H1 (cell line): ENCODE data around the gene CARD14. TPM values are rescaled to one million over a fixed set of nuclear protein-coding genes. Genes with fewer than 3 reads are reported as not detected.
A peak's percentile ranks its signal among the peaks of the same experiment; 100 is the strongest.

Experiments used
- CTCF ChIA-PET: fragments of 300-600 bp; sonication (Branson Sonifier 250); formaldehyde crosslinking; loops from one replicate; lab custom pipeline; 2021; ENCODE audit not compliant: partially characterized antibody; lab: Charles Lee
- POLR2A ChIA-PET: fragments of 300-600 bp; sonication (Branson Sonifier 250); formaldehyde crosslinking; loops from one replicate; lab custom pipeline; 2021; ENCODE audit warnings: inconsistent platforms; ENCODE audit not compliant: partially characterized antibody; lab: Charles Lee
- DNase-seq, 2 experiments: peaks; one replicate each; pipeline versions ENCODE4 v3.0.0 to v3.0.0-alpha.2; 2010 to 2022; ENCODE audit warnings: low spot score in 2 of 2, low read depth in 1 of 2, mixed read lengths in 1 of 2
- FAIRE-seq: peaks from 2 replicates; lab custom pipeline; 2011; peaks lifted over from hg19 to GRCh38; lab: Jason Lieb, UNC
- H2AFZ ChIP-seq: 2 replicates; pipeline ENCODE4 v1.8.1; 2012; ENCODE audit warnings: low read length, inconsistent platforms
- H2AK5ac ChIP-seq: 2 replicates; pipeline ENCODE4 v1.6.1; 2013; ENCODE audit warnings: low read depth, low read length
- H2BK120ac ChIP-seq: replicated peaks from 2 replicates; pipeline ENCODE3; 2013; ENCODE audit warnings: low read depth, low read length, inconsistent platforms
- H2BK12ac ChIP-seq: 2 replicates; pipeline ENCODE4 v1.6.1; 2013; ENCODE audit warnings: low read depth, low read length
- H2BK15ac ChIP-seq: 2 replicates; pipeline ENCODE4 v1.6.1; 2013; ENCODE audit warnings: low read length
- H2BK20ac ChIP-seq: 2 replicates; pipeline ENCODE4 v1.6.1; 2013; ENCODE audit warnings: low read length
- H2BK5ac ChIP-seq: 2 replicates; pipeline ENCODE4 v1.6.1; 2013; ENCODE audit warnings: low read depth, low read length
- H3K14ac ChIP-seq: 2 replicates; pipeline ENCODE4 v1.6.1; 2013; ENCODE audit warnings: inconsistent platforms; ENCODE audit not compliant: insufficient read length
- H3K18ac ChIP-seq: 2 replicates; pipeline ENCODE4 v1.6.1; 2013; ENCODE audit warnings: low read length; ENCODE audit errors: extremely low read depth
- H3K23ac ChIP-seq: 2 replicates; pipeline ENCODE4 v1.6.1; 2013; ENCODE audit warnings: inconsistent platforms; ENCODE audit not compliant: insufficient read length
- H3K23me2 ChIP-seq: 2 replicates; pipeline ENCODE4 v1.6.1; 2013; ENCODE audit warnings: low read depth, low read length
- H3K27ac ChIP-seq: 2 replicates; pipeline ENCODE4 v1.6.1; 2011; ENCODE audit warnings: low read depth, low read length, inconsistent platforms
- H3K27me3 ChIP-seq, 4 experiments: replicated peaks in 1 of 4; 1 replicate in 1 of 4; 2 replicates in 3 of 4; pipeline versions ENCODE4 v1.6.1 to v1.8.1; 2011 to 2013; ENCODE audit warnings: low read length in 3 of 4, mild to moderate bottlenecking in 3 of 4, inconsistent platforms in 2 of 4, mixed read lengths in 2 of 4, moderate library complexity in 1 of 4; ENCODE audit not compliant: control insufficient read depth in 3 of 4, insufficient read depth in 3 of 4; ENCODE audit errors: extremely low read depth in 1 of 4
- H3K36me3 ChIP-seq, 4 experiments: 2 replicates each; pipeline versions ENCODE4 v1.6.1 to v1.8.1; 2011 to 2013; ENCODE audit warnings: mild to moderate bottlenecking in 4 of 4, low read length in 3 of 4, moderate library complexity in 2 of 4, control low read depth in 1 of 4, inconsistent platforms in 1 of 4; ENCODE audit not compliant: insufficient read depth in 4 of 4, control insufficient read depth in 2 of 4
- H3K4ac ChIP-seq: replicated peaks from 2 replicates; pipeline ENCODE3; 2013; ENCODE audit warnings: low read length, low read depth, mixed read lengths, inconsistent platforms; ENCODE audit not compliant: insufficient read length
- H3K4me1 ChIP-seq, 4 experiments: replicated peaks in 1 of 4; 1 replicate in 1 of 4; 2 replicates in 3 of 4; pipeline versions ENCODE4 v1.6.1 to v1.8.1; 2011 to 2013; ENCODE audit warnings: low read length in 3 of 4, inconsistent platforms in 2 of 4, mixed read lengths in 1 of 4; ENCODE audit not compliant: insufficient read depth in 4 of 4, control insufficient read depth in 3 of 4
- H3K4me2 ChIP-seq, 2 experiments: 2 replicates each; pipeline versions ENCODE4 v1.6.1 to v1.8.1; 2011 to 2013; ENCODE audit warnings: low read depth in 2 of 2, low read length in 2 of 2, control low read depth in 1 of 2, inconsistent platforms in 1 of 2, mild to moderate bottlenecking in 1 of 2; ENCODE audit not compliant: insufficient read depth in 1 of 2
- H3K4me3 ChIP-seq, 4 experiments: fragments of 200-600, 300-600 bp in 1 of 4; sonication (generic), shearing (Covaris generic), sonication (Bioruptor Twin) in 1 of 4; 2 replicates each; pipeline versions ENCODE4 v1.5.1 to v1.8.1; 2011 to 2016; ENCODE audit warnings: low read length in 4 of 4, low read depth in 3 of 4, control low read depth in 2 of 4, inconsistent platforms in 2 of 4, mild to moderate bottlenecking in 2 of 4, mixed read lengths in 1 of 4, moderate library complexity in 1 of 4; ENCODE audit not compliant: insufficient read depth in 2 of 4; ENCODE audit errors: extremely low read depth in 1 of 4
- H3K56ac ChIP-seq: replicated peaks from 2 replicates; pipeline ENCODE3; 2013; ENCODE audit warnings: low read depth, mild to moderate bottlenecking, mixed read lengths, low read length, inconsistent platforms; ENCODE audit not compliant: insufficient read length
- H3K79me1 ChIP-seq: 2 replicates; pipeline ENCODE4 v1.6.1; 2013; ENCODE audit warnings: low read depth, low read length, control low read depth
- H3K79me2 ChIP-seq, 2 experiments: 2 replicates each; pipeline versions ENCODE4 v1.6.1 to v1.8.1; 2012 to 2013; ENCODE audit warnings: low read length in 2 of 2, mild to moderate bottlenecking in 2 of 2, inconsistent platforms in 1 of 2; ENCODE audit not compliant: insufficient read depth in 2 of 2, control insufficient read depth in 1 of 2
- H3K9ac ChIP-seq, 4 experiments: replicated peaks in 1 of 4; 1 replicate in 1 of 4; 2 replicates in 3 of 4; pipeline versions ENCODE4 v1.6.1 to v1.8.1; 2011 to 2013; ENCODE audit warnings: low read depth in 3 of 4, low read length in 3 of 4, control low read depth in 2 of 4, mild to moderate bottlenecking in 2 of 4, moderate library complexity in 2 of 4, inconsistent platforms in 1 of 4; ENCODE audit errors: extremely low read depth in 1 of 4
- H3K9me3 ChIP-seq, 2 experiments: 2 replicates each; pipeline versions ENCODE4 v1.6.1 to v1.8.1; 2012 to 2013; ENCODE audit warnings: mild to moderate bottlenecking in 2 of 2, moderate library complexity in 2 of 2, control low read depth in 1 of 2, inconsistent platforms in 1 of 2, low read depth in 1 of 2, low read length in 1 of 2, mixed read lengths in 1 of 2; ENCODE audit not compliant: insufficient read depth in 2 of 2
- H4K20me1 ChIP-seq, 2 experiments: replicated peaks in 1 of 2; 2 replicates each; pipeline versions ENCODE3 to v1.8.1; 2011 to 2013; ENCODE audit warnings: inconsistent platforms in 2 of 2, low read length in 2 of 2, mild to moderate bottlenecking in 1 of 2; ENCODE audit not compliant: insufficient read depth in 2 of 2, control insufficient read depth in 1 of 2
- H4K5ac ChIP-seq: 2 replicates; pipeline ENCODE4 v1.6.1; 2013; ENCODE audit warnings: low read length, low read depth, mixed read lengths, inconsistent platforms; ENCODE audit not compliant: insufficient read length
- H4K8ac ChIP-seq: 2 replicates; pipeline ENCODE4 v1.8.0; 2013; ENCODE audit warnings: mild to moderate bottlenecking, moderate library complexity, low read length, inconsistent platforms; ENCODE audit not compliant: insufficient read depth; ENCODE audit errors: extremely low read depth
- H4K91ac ChIP-seq: replicated peaks from 2 replicates; pipeline ENCODE3; 2013; ENCODE audit warnings: low read length, mixed read lengths, inconsistent platforms; ENCODE audit not compliant: insufficient read length
- BACH1 ChIP-seq: IDR thresholded peaks from 2 replicates; pipeline ENCODE4 v1.6.1; 2012; ENCODE audit warnings: low read length, improper control_type of control experiment
- CREB1 ChIP-seq: IDR thresholded peaks from 2 replicates; pipeline ENCODE4 v1.6.1; 2012; ENCODE audit warnings: inconsistent platforms
- EGR1 ChIP-seq: IDR thresholded peaks from 2 replicates; pipeline ENCODE4 v1.6.1; 2011; ENCODE audit warnings: low read depth, low read length, borderline replicate concordance
- PHF8 ChIP-seq: fragments of 200-600 bp; sonication (generic); conservative IDR thresholded peaks from 2 replicates; pipeline ENCODE4 v1.7.1; 2012; ENCODE audit warnings: low read depth, mild to moderate bottlenecking, inconsistent platforms, low read length, moderate library complexity
- RFX5 ChIP-seq: IDR thresholded peaks from 2 replicates; pipeline ENCODE4 v1.6.1; 2011; ENCODE audit warnings: low read depth, low read length, improper control_type of control experiment, borderline replicate concordance
- SIN3A ChIP-seq, 2 experiments: IDR thresholded peaks in 1 of 2; conservative IDR thresholded peaks in 1 of 2; 2 replicates each; pipeline ENCODE4 v1.6.1; 2011 to 2012; ENCODE audit warnings: low read length in 2 of 2, improper control_type of control experiment in 1 of 2, low read depth in 1 of 2, mild to moderate bottlenecking in 1 of 2
- SP1 ChIP-seq: IDR thresholded peaks from 2 replicates; pipeline ENCODE4 v1.6.1; 2011; ENCODE audit warnings: low read depth, low read length
- TAF1 ChIP-seq: IDR thresholded peaks from 2 replicates; pipeline ENCODE4 v1.6.1; 2011; ENCODE audit warnings: mild to moderate bottlenecking, low read depth, low read length
- USF2 ChIP-seq: IDR thresholded peaks from 2 replicates; pipeline ENCODE4 v1.6.1; 2011; ENCODE audit warnings: low read length, improper control_type of control experiment
- WGBS, 2 experiments: shearing (Covaris generic) in 1 of 2; methylation state at CpG; one replicate each; pipeline versions ENCODE4 v1.1.6 to v1.1.7; 2013 to 2015; ENCODE audit warnings: low lambda C conversion rate in 2 of 2, mixed read lengths in 2 of 2, inconsistent platforms in 1 of 2, low coverage in 1 of 2, missing lambda C conversion rate in 1 of 2; ENCODE audit not compliant: insufficient replicate concordance in 2 of 2, insufficient coverage in 1 of 2, insufficient read length in 1 of 2; ENCODE audit errors: extremely low coverage in 1 of 2, missing lambda C conversion rate in 1 of 2; 5-methylcytosine and 5-hydroxymethylcytosine counted together
- polyA plus RNA-seq, 7 experiments: library from polyadenylated mRNA; depleted of rRNA in 3 of 7; stranded (reverse) in 5 of 7; unstranded in 2 of 7; fragments of >200 nt in 5 of 7; fragments of 200-250 nt in 2 of 7; gene quantifications; 1 replicate in 5 of 7; 2 replicates in 1 of 7; 4 replicates in 1 of 7; pipeline versions ENCODE4 v1.2.1 to v1.2.3, GENCODE V29; 2011 to 2013; ENCODE audit warnings: missing spikeins in 2 of 7, mixed read lengths in 2 of 7
- total RNA-seq: library from RNA; stranded (reverse); fragmentation: NEBNext Ultra II Directional; extraction: Animal tissue kit (Norgen Biotek cat#: 25700); gene quantifications from 2 replicates; pipeline ENCODE4 v1.2.1, GENCODE V29; 2021
- TF ChIP-seq, protein P1 (sequence below): IDR thresholded peaks from 2 replicates; pipeline ENCODE4 v1.6.1; 2012; ENCODE audit warnings: inconsistent platforms

CARD14 gene
- total and polyA plus RNA-seq, 2 of the 8 experiments (the other 6 are each of a cell fraction or from before 2014, with no cell fraction given), result 0.08 TPM; not detected in 1

DNA sequence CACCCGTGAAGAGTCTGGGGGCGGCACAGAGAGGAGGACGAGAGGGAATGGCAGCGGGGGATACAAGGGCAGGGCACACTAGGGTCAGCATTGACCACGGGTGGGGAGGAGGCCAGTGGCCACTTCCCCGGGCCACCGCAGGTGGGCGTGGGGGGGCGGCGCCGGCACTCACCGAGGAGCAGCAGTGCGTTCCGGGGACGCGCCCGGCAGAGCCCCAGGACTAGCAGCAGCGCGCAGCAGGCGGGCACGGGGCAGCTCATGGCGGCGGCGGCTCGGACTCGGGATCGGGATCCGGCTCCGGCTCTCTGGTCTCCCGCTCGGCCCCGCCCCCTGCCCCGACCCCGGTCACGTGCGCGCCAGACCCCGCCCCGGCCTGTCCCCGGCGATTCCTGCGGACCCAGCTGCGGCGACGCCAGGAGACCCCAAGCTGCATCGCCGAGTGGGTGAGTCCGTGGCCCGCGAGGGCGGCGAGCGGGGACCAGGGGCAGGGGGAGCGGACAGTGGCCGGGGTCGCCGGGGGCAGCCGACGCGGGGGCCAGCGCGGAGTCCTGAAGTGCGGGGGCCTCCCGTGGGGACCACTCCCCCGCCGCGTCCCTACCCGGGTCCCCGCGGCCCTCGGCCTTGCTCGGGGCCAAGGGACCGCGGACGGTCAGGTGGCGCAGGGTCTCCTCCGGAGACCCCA is 50.4 kb downstream of the CARD14 start, which contains the start of the genes SGSH and SLC26A11:
TSS of gene SGSH (minus strand) at position 280 of the 682 bp plus-strand sequence. CDS start at position 260, 20 bp downstream.
TSS of gene SLC26A11 (plus strand) at position 374 of the 682 bp plus-strand sequence. CDS start 1,134 bp downstream, outside the sequence.
- FAIRE-seq, result no peak
- H3K27ac ChIP-seq, result 0 out of 2 replicates have a peak within 1 kb of the TSS, but pooled peaks have one; percentile 18
- TF ChIP-seq EGR1 (no peak), CREB1 (0 out of 2 replicates have a peak, but pooled peaks have one; percentile 13), PHF8 (peak; percentile 60; the same call in 1 of the 2 replicates), RFX5 (no peak), USF2 (peak; percentile 75), BACH1 (no peak), TAF1 (0 out of 2 replicates have a peak, but pooled peaks have one; percentile 43), SP1 (no peak), SIN3A (conservative IDR thresholded peaks at IDR 0.05 in 1 of 2, IDR thresholded peaks at IDR 0.05 in 1 of 2; ENCODE audit: low read depth in 1 of 2, low read length in 2 of 2) (no peak)
- TF ChIP-seq, protein P1, sequence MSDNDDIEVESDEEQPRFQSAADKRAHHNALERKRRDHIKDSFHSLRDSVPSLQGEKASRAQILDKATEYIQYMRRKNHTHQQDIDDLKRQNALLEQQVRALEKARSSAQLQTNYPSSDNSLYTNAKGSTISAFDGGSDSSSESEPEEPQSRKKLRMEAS, result no peak

More for the DNA sequence above, 50.4 kb downstream of the CARD14 start, which contains the start of the genes SGSH and SLC26A11:
- Histone ChIP-seq H2BK20ac (no peak within 1 kb of the TSS), H2AFZ (peak within 1 kb of the TSS; percentile 77; the same call in 1 of the 2 replicates), H3K79me2 (no peaks in the 10 kb centered on the region), H4K8ac (peak within 1 kb of the TSS; percentile 82), H3K4me1 (peaks cover 0 to 15% (median 8%) of the 10 kb centered on the region in 4 experiments; a peak in 6 of 7 replicates), H3K56ac (peak within 1 kb of the TSS; percentile 10), H2BK15ac (no peak within 1 kb of the TSS), H2BK12ac (no peak within 1 kb of the TSS), H3K23ac (no peak within 1 kb of the TSS), H3K14ac (no peak within 1 kb of the TSS), H3K36me3 (peaks cover 0 to 4% (median 0%) of the 10 kb centered on the region in 4 experiments; a peak in 2 of 8 replicates), H3K27me3 (no peaks in the 10 kb centered on the region; a peak in 1 of 7 replicates), H3K79me1 (peaks cover 8% of the 10 kb centered on the region), H3K4me2 (peak within 1 kb of the TSS; percentile 70 to 100), H2BK5ac (no peak within 1 kb of the TSS; the same call in 1 of the 2 replicates), H3K9me3 (no peaks in the 10 kb centered on the region), H2AK5ac (no peak within 1 kb of the TSS), H3K4ac (peak within 1 kb of the TSS; percentile 82), H3K23me2 (peaks cover 10% of the 10 kb centered on the region; the same call in 1 of the 2 replicates), H4K20me1 (peaks cover 2 to 15% of the 10 kb centered on the region in 2 experiments), H4K91ac (peak within 1 kb of the TSS; percentile 88), H4K5ac (peak within 1 kb of the TSS; percentile 44), H2BK120ac (peak within 1 kb of the TSS; percentile 49), H3K18ac (peak within 1 kb of the TSS; percentile 10), H3K4me3 (peak within 1 kb of the TSS; percentile 64 to 97 (median 76)), H3K9ac (peak within 1 kb of the TSS; percentile 48 to 68 (median 64); a peak in 6 of 7 replicates)
- POLR2A ChIA-PET, result interaction anchor here (0.9 to 1.4 kb wide), 3 partner anchors 8 to 74 kb away, joined by 3 read pairs; no protein-coding TSS in a partner anchor
- CTCF ChIA-PET, result interaction anchor here (1.1 kb wide), 2 partner anchors 9 to 17 kb away, joined by 4 to 6 read pairs; no protein-coding TSS in a partner anchor
- peak in 1 of 2 experiments; percentile 92 for DNase-seq
- 2% methylated on average over 33 of the region's 77 CpGs; no CpG with 5 or more reads in 1 of the 2 experiments for WGBS, 2 experiments
